Iris pigment epithelial cell (primary cell): Measurements from ENCODE around the gene ATF7.

Source experiments
- DNase-seq: peaks from one replicate; pipeline ENCODE4 v3.0.0-alpha.2; 2011; ENCODE audit warnings: low read depth

Gene ATF7

DNA sequence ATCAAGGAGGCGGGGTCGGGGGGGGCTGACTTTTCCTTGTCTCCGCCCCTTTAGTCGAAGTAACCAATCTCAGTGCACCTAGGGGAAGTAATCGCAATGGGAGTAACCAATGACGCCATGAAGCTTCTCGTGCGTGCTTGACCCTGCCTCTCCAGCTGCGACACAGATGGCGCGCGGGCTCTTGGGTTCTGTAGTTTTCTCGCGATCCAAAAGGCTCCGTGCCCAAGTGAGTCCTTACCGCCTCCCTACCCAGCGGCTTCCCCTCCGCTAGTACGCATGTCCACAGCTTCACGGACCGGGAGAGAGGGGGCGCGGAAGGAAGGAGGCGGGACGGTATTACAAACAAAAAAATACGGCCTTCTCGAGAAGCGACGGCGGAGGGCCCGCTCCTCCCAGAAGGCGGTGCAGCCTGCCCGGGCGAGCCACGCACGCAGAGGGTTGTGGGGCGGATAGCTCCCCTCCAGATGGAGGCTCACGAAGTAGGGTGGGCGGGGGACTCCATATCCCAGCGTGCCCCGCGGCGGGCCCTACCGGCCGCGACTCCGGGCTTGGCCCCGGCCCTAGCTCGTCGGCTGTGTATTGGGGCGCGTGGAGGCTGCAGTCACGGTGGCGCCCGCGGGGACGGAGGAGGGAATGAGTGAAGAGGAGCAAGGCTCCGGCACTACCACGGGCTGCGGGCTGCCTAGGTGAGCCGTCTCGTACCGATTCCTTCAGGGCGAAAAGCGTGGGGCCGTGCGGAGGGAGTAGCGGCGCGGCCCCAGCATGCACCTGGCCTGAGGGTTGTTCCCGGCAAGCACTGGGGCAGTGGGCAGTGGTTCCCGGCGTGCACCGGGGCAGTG is 125.2 kb downstream of the ATF7 start, which contains the start of gene TARBP2:
TARBP2 (plus strand) TSS at position 508 of the 839 bp plus-strand sequence; CDS start at position 634, 126 bp downstream.
- DNase-seq: peak; percentile 100

DNA sequence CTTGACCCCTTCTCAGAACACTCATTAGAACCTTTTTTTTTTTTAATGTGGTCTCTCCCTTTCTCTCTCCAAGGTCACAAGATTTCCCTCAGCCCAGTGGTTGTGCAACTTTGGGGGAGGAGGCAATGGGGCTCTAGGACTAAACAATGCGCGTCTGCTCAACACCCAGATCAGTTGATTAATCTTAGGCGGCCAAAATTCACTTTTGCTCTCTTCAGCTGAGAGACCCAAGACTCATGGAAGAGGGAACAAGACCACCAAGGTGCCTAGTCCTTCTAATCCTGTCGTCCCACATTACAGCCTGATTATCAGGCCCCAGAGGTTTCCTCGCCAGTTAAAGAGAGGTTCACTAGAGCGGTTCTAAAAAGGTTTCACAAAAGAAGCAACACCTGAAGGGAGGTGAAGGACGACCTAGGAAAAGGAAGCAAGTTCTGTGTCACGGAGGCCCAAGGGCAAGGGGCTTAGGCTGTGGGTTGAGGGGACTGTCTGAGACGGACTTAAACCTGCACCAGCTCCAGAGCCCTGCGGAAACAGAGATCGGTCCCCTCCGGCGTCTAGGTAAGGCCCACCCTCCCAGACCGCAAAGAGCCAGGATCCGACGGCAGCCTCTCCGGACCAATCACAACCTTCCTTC is 125.9 kb downstream of the ATF7 start:
- peak; percentile 91 for DNase-seq

DNA sequence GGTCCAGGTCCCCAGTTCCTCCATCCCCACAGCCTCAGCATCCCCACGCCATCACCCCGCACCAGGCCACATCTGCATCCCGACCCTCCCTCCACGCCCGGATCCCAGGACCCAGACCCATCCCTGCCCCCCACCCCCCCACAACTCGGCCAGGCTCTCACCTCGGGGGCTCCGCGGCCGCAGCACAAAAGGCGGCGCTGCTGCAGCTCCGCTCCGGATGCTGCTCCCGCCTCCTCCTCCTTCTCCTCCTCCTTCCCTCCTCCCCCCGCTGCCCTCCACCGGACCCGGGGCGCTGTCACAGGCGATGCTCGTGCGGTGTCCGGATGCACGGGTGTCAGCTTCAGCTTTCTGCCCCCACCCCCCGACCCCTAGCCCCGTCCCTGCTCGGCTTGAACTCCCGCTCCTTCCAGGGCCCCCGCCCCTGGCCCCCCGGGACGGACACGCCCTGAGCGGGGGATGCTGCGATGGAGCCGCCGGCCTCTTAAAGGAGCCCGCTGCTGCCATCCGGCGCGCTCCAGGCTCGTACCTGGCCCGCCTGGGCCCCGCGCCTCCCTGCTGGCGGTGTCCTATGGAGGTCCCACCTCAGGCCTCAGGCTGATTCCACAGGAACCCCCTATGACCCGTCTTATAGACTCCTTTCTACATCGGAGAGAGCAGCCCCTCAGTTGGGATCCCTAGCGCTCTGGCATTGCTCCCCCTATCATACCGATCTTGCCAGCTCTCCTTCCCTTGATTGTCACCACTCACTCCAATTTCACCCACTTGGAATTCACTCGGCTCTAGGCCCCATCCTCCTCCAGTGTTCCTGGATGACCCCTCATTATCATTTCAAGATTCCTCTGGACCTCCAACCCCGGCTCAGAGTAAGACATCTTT is 126.7 kb downstream of the ATF7 start, which contains the start of gene MAP3K12:
MAP3K12 (minus strand) TSS at position 193 of the 876 bp plus-strand sequence. CDS start 12,067 bp downstream, outside the sequence.
- peak; percentile 67 for DNase-seq

DNA sequence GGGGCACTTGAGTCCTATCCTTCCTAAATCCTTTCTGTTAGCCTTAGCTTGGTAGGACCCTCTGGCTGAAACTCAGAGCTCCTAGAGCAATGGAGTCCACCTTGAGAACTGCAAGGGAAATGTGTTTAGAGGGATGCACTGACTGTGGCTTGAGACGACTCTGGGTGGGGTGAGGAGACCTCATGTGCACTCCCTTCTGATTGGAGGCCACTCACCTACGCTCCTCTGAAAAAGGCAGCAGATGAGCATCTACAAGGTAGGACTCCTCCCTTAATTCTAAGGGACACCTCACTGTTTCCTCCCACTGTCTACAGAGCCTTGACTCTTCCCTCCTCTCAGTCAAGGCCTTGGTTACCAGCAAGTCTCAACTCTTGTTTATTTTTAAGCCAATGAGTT is 127.9 kb downstream of the ATF7 start:
- no peak for DNase-seq

DNA sequence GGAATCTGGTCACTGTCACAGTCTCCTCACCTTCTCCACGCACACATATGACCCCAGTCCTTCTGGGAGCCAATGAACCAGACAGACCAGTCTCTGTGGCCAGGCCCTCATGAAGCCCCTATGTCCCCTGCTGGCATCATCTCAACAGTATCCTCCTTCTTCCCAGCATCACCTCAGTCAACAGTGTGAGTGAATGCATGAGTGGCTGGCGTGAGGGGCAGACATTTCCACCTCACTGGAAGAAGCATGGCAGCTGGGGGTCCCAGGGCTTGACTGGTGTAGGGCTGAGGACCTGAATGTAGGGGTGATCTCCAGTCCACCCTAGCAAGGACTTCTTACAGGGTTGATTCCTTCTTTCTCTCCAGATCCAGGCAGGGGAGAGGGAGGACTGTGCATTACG is 128.7 kb downstream of the ATF7 start:
- no peak for DNase-seq

DNA sequence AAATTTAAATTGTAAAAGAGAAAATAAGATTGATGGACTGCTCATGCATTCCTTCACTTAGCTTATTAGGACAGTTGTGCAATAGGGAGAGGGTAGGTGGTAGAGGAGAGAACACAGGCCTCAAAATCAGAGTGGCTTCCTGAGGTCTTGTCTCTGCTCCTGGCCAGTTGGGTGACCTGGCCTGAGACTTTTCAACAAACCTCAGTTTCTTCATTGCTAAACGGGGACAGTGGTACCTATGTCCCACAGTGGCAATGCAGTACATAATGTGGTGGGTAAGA is 129.5 kb downstream of the ATF7 start:
- DNase-seq: no peak

DNA sequence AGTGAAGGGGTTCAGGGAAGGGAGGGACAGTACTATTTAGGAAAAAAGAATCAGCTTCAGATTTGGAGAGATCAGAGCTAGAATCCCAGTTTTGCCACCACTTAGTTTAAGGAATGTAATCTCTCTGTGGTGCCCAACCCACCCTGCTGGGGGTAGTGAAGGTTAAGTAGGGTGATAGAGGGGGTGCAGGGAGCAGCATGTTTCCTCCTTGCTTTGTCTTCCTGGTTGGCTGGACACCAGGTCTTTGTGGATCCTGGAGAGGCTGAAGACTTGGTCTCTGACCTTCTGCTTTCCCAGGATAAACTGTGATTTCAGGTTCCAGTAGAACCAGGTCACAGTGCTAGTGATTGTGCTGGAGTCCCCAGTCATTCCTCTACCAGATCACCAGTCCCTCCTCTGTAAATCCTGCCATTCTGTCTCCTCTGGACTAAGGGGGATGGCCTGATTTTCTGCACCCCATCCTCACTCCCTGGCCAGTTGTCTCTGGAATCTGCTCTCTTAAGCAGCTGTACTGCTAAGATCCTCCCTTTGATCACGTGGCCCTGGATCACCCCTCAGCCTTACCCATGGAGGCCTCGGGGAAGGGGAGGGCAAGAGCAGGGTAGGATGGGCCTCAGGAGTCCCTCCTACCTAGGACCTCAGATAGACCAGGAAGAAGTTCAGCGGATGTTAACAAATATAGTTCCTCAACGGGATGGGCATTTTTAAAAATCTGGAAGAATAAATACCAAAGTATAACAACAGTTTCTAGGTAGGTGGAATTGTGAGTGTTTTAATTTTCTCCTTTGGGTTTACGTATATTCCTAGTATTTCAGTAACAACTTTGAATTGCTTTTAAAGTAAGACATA is 130.1 kb downstream of the ATF7 start:
- peak; percentile 89 for DNase-seq

DNA sequence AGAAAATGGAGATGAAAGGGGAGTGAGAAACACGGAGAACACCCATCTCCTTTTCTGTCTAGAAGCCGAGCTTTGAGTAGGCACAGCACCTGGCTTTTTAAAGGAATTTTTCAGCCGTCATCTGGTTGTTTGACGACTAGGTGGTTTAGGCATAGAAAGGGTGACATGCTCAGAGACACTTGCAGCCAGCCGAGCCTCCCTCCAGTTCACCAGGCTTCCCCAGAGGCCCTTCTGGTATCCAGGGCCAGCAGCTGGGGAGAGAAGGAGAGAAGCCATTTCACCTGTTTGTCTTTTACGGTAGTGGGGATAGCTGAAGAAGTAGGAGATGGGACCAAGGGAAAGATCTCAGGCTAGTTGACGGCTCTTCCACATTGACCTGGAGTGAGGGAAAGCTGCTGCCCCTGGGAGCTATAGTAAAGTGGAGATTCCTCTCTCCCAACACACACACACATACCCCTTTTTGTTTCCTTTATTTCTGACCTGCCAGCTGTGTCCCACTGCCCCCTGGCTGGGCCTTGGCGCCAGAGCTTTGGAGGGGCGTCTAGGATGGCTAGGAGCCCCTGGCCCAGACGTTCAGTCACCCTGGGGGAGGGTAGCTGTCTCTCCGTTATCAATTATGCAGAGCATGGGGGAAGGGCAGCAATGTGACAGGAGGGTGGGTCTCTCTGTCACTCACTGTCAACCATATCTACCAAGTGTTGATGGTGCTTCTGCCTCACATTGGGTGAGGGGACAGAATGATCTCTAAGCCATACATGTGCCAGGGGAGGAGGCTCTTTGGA is 132.4 kb downstream of the ATF7 start:
- DNase-seq: no peak

DNA sequence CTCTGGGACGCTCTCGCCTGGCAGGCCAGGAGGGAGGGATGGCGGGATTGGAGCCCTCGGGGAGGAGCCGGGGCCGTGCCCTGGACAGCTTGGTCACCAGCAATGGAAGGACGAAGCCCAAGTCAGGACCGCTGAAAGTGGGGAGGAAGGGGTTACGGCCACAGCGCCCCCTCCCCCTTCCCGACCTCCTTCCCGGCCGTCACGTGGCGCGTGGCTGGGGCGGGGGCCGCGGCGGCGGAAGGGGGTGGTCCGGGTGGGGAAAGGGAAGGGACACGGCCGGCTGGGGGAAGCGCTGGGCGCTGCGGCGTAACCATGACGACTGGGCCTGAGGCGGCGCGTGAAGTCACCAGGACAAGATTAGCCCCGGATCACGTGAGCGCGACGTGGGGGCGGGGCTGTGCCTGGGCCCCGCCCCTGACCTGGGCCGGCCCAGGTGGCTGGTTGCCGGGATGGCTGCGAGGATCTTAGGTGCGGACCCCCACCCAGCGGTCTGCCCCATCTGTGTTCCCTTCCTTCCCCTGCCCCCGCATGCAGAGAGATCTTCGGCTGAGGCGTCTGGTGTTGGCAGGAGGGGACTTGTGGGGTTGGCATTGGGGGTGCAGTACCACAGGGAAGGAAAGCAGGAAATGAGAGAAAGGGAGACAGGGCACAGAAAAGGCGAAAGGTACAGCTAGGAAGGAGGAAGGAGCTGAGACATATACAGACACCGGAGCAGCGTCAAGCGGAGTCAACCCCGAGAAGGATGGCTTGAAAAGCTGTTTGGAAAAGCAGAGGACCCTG is 133.2 kb downstream of the ATF7 start:
- DNase-seq: peak; percentile 81

DNA sequence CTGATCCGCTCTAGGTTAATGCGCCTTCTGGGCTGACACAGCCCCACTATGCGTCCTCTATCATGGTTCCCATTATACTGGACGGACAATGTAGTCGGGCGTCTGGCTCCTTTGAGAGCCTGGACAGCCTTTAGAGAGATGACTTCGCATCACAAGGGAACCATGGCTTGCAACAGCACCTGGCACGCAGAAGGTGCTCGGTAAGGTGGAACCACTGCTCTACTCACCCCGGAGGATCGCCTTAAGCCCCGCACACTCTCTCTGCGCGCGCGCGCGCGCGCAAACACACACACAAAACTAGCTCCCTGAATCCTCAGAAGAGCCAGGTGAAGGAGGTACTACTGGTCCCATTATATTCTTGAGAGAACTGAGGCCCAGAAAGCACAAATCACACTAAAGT is 134.0 kb downstream of the ATF7 start:
- DNase-seq: no peak

DNA sequence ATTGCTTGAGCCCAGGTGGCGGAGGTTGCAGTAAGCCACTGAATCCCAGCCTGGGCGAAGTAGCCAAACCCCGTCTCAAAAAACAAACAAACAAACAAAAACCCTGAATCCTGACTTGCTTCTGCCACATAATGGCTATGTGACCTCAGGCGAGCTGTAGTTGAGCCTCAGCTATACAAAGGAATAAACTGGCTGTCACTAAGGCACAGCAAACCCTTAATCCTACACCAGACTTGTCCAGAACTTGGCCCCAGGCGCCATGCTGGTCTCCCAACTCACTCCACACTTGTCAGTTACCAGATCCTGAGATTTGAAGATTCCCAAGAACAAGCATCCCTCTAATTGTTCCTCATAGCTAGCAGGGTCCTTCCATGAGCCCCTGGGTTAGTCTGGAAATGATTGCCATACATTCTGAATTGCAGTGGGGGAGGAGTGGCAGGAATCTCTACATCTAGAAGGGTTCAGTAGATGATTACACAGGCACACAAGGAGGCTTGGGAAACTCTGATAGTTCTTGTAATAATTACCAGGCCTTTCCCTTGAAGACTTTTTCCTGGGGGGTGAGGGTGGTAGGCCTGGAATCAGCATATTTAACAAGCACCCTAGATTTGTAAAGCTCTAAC is 136.8 kb downstream of the ATF7 start:
- DNase-seq: no peak

DNA sequence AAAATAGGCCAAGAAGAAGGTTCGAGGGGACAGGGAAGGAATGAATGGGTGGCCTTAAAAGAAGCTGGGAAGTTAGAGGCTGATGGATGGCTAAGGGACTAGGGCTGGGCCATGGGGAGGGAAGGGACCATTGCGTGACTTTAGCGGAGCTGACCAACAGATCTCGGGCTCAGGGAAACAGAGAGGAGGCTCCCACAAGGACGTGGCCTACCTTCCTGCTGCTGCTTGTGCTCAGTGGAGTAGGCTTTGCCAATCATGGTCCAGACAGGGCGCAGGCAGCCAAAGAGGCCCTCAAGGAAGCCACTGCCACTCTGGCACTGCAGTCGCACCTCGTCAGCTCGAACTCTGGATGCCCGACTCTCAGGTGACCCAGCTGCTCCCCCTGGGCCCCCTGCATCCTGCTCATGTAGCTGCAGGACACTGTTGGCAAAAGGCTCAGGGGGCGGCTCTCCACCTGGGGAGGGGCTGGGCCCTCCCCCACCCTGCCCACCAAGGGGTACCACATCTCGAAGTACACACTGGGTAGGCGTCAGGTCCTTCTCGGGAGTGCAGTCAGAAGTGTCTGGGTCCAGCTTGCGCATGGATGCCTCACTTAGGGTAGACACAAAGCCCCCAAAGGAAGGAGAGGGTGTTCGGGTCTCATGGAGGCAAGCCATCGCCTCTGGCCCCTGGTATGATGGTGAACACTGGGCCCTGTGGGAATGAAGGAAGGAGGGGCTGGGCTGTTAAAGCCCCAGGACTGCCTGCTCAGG is 139.3 kb downstream of the ATF7 start:
- no peak for DNase-seq

DNA sequence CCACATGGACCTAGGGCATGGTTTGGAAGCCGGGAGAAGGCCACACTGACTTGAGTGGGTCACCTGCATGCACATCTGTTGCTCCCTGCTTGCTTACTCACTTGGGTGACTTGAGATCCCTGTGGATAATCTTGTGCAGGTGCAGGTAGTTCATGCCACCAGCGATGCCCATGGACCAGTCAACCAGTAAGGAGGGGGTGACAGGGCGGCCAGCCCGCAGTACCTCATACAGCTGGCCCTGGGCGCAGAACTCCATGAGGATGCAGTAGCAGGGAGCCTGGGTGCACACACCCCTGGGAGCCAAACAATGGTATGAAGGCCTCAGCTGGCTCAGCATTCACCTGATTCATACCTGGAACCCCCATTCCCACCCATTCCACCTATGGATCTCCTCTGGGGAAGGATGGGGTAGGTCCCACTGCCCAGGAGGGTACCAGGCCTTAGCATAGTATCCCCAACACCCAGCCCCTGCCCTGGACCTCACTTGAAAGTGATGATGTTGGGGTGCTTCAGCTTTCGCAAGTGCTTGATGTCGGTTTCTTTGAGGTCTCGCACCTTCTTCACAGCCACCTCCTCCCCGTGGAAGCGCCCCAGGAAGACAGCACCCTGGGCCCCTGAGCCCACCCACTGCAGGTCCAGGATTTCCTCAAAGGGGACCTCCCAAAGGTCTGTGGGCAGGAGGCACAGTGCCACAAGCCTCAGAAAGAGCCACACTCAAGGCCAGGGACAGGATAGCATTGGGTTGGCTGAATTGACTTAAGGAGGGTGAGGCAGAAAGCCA is 140.0 kb downstream of the ATF7 start:
- no peak for DNase-seq

DNA sequence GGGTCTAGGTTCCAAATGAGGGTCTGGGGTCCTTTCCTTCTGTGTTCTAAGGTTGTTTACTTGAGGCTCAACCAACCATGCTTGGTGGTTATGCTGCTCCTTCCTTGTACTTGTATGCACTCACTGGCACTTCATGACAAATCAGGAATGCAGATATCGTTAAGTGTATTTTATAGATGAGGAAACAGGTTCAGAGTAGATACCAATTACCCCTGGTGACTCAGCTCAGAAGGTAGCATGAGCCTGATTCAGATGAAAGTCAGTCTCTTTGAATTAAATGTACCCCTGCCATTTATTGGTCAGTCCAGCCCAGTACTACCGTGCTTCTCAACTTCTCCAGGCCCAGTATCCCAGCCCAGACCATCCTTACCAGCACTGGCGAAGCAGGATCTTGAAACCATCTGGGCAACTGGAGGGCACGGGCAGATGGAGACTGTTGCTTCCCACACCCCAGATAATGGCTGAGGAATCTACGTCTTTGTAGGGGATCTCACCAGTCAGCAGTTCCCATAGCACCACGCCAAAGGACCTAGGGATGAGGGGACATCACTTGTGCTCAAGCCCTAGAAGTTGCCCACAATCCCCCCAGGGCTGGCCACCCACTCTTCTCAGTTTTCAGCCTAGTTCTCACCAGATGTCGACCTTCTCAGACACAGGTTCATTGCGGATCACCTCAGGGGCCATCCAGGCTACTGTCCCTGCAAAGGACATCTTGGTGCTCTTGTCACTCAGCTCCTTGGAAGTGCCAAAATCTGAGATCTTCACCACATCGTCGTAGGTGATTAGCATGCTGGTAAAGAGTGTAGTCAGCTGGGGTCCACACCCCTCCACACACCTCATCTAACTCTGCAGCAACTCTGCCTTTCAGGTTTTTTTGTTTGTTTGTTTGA is 141.3 kb downstream of the ATF7 start:
- DNase-seq: no peak

DNA sequence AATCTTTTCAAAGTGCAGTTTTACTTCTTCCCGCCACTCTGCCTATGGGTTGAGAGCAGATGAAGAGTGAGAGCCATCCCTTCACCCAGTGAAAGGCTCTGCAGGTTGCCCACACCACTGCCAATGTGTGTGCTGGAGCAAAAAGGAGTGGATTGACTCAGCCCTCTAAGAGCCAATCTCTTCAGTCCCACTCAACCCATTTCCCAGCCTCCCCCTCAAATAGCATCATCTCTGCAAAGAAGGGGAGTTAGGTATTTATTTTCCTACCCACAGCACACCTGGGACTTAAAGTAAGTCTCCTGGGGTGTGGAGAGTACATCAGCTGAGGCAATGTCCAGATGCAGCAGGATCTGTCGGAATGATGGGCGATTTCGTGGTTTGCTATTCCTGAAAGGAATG is 142.2 kb downstream of the ATF7 start:
- DNase-seq: no peak

DNA sequence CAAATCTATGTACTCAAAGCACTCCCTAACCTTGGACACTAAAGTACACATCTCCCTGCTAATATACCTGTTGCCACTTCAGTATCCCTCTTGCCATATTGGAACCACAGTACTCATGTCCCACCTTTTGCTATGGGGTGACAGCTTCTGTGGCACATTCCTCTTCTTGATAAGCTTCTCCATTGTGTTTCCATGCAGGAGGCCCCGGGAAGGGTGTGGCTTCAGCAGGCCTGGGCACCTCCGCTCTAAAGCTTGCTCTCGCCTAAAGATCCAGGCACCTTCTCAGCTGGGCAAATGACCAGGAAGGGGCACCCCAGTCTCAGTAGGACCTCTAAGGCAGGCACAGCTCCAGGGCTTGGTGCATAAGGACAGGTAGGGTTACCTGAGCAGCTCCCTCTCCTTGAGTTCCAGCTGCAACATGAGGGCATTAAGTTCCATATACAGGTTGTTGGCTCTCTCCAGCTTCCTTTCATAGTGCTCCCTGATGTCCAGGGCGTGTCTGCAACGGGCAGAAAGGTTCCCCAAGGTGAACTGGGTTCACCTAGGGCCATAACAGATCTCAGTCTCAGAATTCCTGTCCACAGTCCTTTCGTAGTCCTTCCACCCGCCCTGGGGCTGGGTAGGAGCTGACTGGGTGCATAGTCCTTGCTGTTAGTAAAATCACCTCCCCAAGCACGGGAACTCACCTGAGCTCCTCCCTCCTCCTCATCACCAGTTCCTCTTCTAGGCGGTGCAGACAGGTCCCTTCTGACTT is 142.8 kb downstream of the ATF7 start:
- DNase-seq: no peak
